Endothelial cell of umbilical vein (primary cell): ENCODE measurements around the gene NRG3.

ENCODE experiments used
- CTCF ChIP-seq, 2 donors: IDR thresholded peaks; 1 replicate in 1 of 2; 2 replicates in 1 of 2; pipeline ENCODE4 v1.5.1; 2011; ENCODE audit warnings: low read length in 2 of 2, mild to moderate bottlenecking in 2 of 2, moderate library complexity in 2 of 2, control low read depth in 1 of 2, inconsistent platforms in 1 of 2, low read depth in 1 of 2; ENCODE audit not compliant: insufficient read depth in 1 of 2; ENCODE audit errors: extremely low read depth in 1 of 2
- EZH2 ChIP-seq: IDR thresholded peaks from 2 replicates; pipeline ENCODE4 v1.6.1; 2012; ENCODE audit warnings: borderline replicate concordance, low read depth, mild to moderate bottlenecking, moderate library complexity, low read length, inconsistent platforms; ENCODE audit not compliant: severe bottlenecking
- MYC ChIP-seq: IDR thresholded peaks from one replicate; pipeline ENCODE4 v1.6.1; 2011; ENCODE audit warnings: mild to moderate bottlenecking, low read depth, low read length

- TF ChIP-seq CTCF (IDR thresholded peaks at IDR 0.05; ENCODE audit: extremely low read depth in 1 of 2, insufficient read depth in 1 of 2, low read depth in 1 of 2, low read length in 2 of 2) (no peak), MYC (no peak), EZH2 (no peak)
These were observed 690.2 kb downstream of the NRG3 start for GRCh38 chr10:82565197-82565575.
